HG03095 (cell line): ENCODE measurements around the gene TOX4.
"Not testable (repeated sequence)": the region's sequence is repeated elsewhere in the genome, so short reads cannot be mapped to it uniquely, and the experiment has no call there.

Experiments used
- ATAC-seq: cut with Tn5 transposase; IDR thresholded peaks from one replicate; pipeline ENCODE4 v1.9.1; 2021; ENCODE audit warnings: moderate library complexity; ENCODE audit not compliant: unreplicated experiment

The TOX4 gene

DNA sequence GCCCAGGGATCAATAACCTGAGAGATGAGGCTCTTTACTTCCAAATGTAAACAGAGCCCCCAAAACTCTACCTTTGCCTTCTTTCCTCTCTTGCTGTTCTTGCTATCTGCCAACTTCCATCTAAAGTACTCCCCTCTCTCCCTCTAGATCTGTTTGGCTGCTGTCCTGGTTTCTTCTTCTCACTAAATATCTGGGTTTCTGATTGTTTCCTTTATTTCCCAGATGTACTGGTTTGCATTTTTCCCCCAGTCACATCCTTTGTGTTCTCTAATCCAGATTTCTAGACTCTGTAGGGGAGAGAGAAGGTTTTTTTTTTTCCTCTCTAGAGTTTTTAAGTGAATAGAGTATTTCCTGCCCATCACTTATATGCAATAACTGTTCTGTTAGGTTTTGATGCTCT, 56.3 kb downstream of the TOX4 start:
- ATAC-seq = no peak

DNA sequence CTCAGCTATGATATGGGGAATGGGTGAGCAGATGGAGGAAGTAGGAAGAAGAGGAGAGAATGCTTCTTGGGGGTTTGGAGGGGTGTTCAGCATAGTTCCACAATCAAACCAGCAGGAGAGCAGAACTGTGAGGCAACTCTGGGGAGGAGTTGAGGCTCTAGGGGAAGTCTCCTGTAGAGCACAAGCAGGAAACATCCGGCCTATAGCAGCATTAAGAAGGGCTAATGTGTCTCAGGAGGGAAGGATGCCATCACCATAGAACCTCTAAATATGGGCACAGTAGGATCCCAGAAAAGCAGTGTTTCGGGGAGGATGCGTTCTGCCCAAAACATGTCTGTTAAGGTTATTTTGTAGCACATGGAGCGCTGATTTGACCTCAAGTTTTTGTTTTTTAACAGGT, 57.6 kb downstream of the TOX4 start:
- ATAC-seq = no peak

DNA sequence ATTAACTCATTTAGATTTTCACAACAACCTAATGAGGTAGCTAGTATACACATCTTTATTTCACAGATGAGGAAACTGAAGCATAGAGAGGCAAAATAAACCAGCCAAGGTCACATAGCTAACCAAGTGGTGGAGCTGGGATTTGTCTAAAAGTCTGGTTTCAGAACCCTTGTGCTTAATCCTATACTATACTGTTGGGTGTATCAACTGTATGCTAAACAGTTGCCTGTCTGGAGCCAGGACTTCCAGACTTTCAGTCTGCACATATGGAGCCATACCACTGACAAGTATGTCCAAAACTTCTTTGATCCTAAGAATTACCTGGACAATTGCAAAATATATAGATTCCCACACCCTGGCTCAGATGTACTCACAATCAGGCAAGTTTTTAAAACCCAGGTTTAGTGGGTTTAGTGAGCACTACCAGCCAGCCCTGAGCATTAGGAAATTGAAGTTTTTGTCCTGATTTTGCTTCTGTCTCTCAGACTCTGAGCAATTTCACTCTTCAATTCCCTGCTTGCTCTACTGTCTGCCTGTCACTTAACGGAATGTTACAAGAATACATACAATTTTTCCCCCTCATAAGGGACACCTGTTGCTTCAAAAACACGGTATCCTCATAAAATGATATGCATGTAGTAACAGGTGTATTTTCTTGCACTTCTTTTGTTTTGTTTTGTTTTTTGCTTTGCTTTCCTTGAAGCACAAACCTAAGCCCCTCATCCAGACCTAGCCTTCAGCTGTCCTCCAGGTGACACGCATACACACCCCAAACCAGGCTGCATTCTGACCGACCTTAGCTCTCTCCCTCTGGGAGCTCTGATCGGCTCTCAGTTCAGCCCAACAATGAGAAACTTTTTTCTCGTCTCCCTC, 58.8 kb downstream of the TOX4 start:
- ATAC-seq = no peak

DNA sequence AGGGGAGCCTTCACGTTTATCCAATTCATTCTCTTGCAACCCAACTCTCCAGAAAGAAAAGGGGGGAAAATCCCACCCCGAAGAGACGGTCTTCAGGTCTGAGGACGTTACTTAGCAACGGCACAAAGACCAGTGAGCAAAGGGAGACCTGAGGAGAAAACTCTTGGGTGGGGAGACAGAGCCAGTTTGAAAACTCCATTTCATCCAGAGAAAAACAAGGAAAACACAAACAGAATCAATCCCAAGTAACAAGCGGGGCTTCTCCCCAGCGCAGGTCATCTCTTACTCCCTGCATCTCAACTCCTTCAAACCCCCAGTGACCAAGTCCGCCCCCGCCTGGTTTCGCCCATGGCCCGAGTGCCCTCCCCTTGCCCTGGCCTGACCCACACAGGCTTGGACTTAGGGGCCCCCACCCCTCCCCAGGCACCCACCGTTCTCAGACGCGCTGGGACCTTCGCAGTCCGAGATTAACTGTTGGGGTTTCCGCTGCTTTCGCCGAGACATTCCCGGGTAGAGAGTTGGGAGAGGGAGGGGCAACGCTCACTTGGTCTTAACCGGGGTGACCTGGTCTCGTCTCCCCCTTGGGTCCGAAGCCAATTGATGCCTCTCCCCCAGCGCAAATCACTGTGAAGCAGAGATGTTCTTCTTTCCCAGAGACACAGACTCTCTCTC, 59.6 kb downstream of the TOX4 start:
- no peak for ATAC-seq

DNA sequence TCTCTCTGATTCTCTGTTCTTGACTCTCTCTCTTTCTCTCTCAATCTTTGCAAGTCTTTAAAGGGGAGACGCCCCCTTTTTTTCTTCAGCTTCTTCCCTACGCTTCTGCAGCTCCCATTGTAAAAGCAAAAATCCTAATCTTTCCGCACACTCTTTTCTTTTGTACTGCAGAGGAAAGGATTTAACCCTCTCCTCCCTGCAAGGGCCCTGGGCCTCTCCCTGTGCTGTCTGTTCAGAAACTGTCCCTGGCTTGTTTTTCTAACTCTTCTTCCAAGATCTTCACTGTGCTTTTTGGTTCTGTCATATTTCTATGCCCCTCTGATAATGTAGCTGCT, 60.1 kb downstream of the TOX4 start:
- no peak for ATAC-seq

DNA sequence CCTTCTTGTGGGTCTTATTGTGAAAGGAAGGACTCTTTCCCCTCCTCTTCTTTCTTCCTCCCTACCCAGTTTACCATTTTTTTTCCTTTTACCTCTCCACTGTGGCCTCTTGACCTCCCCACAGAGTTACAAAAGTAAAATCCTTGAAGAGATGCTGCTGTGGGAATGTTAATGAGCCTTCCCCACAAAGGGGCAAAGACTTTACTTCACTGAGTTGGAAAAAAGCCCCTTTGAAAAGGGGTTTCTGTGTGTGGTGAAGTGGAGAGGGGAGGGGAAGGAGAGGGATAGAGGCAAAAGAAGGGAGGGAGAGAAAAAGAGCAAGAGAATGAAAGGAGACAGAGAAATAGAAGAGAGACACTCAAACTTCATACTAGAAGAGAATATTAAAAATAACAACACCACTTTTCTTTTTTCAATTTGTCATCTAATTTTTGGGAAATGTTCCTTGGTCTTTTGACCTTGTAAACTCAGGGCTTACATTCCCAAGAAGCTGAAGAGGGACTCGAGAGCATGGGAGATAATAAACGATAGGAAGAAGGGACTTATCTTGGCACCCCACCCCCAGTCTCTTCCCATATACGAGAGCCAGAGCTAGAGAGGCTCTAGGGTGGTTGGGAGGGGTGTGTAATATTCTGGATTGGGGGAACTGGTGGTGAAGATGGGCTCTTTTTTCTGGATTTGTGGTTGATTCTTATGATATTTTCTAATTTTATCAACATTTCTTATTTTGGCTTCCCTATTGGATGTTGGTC, 62.4 kb downstream of the TOX4 start:
- ATAC-seq = no peak

DNA sequence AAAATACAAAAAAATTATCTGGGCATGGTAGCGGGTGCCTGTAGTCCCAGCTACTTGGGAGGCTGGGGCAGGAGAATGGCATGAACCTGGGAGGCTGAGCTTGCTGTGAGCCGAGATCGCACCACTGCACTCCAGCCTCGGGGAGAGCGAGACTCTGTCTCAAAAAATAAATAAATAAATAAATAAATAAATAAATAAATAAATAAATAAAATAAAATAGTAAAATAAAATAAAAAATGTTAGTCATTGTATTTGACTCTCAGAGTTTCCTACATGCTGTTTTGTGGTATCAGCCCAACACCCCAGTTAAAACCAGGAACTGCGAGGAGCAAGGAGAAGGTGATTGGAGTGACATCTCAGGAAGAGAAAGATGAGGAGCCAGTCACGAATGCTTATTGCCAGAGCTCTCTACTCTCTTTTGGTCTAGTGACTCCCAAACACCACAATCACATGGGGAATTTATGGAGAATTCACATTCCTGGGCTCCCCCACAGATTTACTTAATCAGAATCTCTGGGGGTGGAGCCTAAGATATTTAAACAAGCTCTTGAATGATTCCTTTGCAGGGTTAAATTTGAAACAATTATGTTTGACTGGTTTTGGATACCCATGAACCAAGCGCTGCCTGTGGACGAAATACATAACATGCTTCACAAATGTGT, 64.5 kb downstream of the TOX4 start:
- ATAC-seq = no peak

DNA sequence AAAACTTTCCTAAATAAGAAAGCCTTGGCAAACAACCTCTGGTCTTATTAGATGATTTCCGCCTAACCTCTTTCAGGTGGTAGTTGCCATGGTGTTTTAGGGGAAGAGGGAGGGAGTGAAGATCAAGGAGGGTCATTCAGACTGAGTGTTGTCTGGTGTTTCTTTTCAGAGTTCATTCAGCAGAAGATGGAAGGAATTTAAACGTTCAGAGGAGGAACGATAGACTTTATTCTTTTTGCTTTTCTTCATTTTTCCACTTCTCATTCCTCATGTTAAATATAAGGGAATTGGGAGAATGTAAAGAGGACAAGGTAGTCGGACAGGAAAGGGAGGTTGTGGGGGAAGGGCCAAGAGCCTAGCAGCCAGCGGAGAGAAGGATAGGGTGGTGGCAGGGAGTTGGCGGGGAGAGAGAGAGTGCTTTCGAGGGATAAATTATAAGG, 66.5 kb downstream of the TOX4 start:
- ATAC-seq = no peak

DNA sequence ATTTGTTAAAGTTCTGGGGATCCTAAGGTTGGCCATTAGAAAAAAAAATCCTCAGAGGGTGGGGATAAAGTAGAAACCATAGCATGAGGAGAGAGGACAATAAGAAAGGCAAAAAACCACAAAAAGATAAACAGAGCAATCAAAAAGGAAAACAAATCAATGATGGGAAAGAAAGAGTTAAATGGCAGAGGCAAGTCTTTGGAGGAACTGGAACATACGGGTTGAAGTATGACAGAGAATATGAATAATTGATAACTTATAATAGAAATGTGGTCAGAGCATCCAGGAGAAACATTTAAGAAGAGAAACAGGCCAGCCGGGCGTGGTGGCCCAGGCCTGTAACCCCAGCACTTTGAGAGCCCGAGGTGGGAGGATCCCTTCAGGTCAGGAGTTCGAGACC, 67.0 kb downstream of the TOX4 start:
- no peak for ATAC-seq

DNA sequence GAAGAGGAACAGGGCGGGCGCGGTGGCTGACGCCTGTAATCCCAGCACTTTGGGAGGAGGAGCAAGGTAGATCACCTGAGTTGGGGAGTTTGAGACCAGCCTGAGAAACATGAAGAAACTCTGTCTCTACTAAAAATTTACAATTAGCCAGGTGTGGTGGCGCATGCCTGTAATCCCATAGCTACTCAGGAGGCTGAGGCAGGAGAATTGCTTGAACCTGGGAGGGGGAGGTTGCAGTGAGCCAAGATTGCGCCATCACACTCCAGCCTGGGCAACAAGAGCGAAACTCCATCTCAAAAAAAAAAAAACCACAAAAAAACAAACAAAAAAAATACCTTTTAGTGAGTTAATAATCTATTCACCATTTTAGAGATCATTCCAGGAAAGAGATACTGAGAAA, 67.6 kb downstream of the TOX4 start:
- ATAC-seq = not testable (repeated sequence)
